Sigmoid colon (tissue), 4 donors: ENCODE data around the gene USP32.

Experiments used
- POLR2AphosphoS5 ChIP-seq, 4 donors: sonication (generic); formaldehyde crosslinking; IDR thresholded peaks; one replicate each; pipeline ENCODE4 v1.6.1; 2017; ENCODE audit warnings: antibody characterized with exemption in 4 of 4
- TF ChIP-seq, protein P1 (sequence below), 4 experiments: fragments of 450-650 bp in 3 of 4; fragments of 200-600 bp in 1 of 4; IDR thresholded peaks; one replicate each; pipeline ENCODE4 v1.5.1; 2016 to 2019; ENCODE audit warnings: antibody characterized with exemption in 4 of 4, mild to moderate bottlenecking in 3 of 4, moderate library complexity in 2 of 4

DNA sequence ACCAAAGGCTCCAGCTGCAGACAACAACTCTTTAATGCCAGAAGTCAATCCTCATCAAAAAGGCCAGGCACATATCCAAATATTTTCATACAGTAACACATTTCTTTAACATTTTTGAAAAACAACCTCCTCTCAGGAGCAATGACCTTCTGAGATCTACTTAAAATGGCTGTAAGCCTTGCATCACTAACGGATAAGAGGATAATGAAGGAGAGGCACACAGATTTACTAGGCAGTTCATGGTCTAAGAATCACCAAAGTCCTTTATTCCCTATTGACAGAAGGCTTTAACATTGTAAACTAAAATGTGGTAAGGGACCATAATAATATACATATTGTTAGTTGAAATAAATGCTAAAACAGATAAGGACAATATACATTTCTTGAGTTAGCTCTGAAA, 114.7 kb downstream of the USP32 start:
- TF ChIP-seq, protein P1, sequence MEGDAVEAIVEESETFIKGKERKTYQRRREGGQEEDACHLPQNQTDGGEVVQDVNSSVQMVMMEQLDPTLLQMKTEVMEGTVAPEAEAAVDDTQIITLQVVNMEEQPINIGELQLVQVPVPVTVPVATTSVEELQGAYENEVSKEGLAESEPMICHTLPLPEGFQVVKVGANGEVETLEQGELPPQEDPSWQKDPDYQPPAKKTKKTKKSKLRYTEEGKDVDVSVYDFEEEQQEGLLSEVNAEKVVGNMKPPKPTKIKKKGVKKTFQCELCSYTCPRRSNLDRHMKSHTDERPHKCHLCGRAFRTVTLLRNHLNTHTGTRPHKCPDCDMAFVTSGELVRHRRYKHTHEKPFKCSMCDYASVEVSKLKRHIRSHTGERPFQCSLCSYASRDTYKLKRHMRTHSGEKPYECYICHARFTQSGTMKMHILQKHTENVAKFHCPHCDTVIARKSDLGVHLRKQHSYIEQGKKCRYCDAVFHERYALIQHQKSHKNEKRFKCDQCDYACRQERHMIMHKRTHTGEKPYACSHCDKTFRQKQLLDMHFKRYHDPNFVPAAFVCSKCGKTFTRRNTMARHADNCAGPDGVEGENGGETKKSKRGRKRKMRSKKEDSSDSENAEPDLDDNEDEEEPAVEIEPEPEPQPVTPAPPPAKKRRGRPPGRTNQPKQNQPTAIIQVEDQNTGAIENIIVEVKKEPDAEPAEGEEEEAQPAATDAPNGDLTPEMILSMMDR (IDR thresholded peaks at IDR 0.05) = no peak
- no peak for TF ChIP-seq POLR2AphosphoS5 (IDR thresholded peaks at IDR 0.05)
